ENCODE results near the gene CALCOCO1.
A peak's percentile ranks its signal among the peaks of the same experiment; 100 is the strongest.

The CALCOCO1 gene

DNA sequence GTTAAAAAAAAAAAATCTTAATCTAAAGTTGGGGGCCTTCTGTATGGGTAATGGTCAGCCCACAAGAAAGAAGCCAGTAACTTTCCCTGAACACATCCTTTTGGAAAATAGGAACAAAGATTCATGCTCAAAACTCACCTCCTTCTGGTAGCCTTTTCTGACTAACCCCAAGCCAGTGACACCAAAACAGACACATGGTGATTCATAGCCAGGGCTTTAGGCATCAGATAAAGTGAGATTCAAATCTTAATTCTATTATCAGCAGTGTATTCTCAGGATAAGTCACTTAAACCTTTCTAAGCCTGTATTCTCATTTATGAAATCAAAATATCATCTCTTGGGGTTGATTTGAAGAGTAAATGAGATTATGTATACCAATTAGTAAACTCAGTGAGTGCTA lies 56.3 kb downstream of the CALCOCO1 start:
- Histone ChIP-seq H3K9ac (ENCODE audit: low read depth in 1 of 2, low read length in 2 of 2) (no peak overlapping the region), H3K27ac (ENCODE audit: low read depth, low read length) (no peak overlapping the region), H3K9me3 (ENCODE audit: control insufficient read depth in 1 of 2, low read length in 2 of 2) (no peaks in the 10 kb centered on the region), H3K4me3 (ENCODE audit: low read depth in 1 of 2, low read length in 2 of 2) (no peak overlapping the region), H3K36me3 (ENCODE audit: control insufficient read depth in 1 of 2, insufficient read depth in 2 of 2, low read length in 2 of 2) (peaks cover 38 to 58% of the 10 kb centered on the region in 2 donors), H3K4me1 (ENCODE audit: control insufficient read depth in 1 of 2, insufficient read depth in 2 of 2, low read length in 2 of 2) (peaks cover 9 to 14% of the 10 kb centered on the region in 2 donors), H3K27me3 (ENCODE audit: control insufficient read depth in 1 of 2, insufficient read depth in 2 of 2, low read length in 2 of 2) (no peaks in the 10 kb centered on the region)

DNA sequence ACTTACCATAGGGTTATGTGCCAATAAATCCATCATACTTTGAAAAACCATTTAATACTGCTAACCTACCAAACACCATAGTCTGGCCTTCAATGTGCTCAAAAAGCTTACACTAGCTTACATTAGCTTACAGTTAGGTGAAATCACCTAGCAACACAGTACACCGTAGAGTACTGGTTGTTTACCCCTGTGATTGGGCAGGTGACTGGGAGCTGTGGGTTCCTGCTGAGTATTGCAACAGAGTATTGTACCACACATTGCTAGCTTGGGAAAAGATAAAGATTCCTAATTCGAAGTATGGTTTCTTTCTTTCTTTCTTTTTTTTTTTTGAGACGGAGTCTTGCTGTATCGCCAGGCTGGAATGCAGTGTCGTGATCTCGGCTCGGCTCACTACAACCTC lies 56.9 kb downstream of the CALCOCO1 start:
- H3K27me3 ChIP-seq (ENCODE audit: control insufficient read depth in 1 of 2, insufficient read depth in 2 of 2, low read length in 2 of 2): no peaks in the 10 kb centered on the region
- H3K4me3 ChIP-seq (ENCODE audit: low read depth in 1 of 2, low read length in 2 of 2): no peak overlapping the region
- H3K4me1 ChIP-seq (ENCODE audit: control insufficient read depth in 1 of 2, insufficient read depth in 2 of 2, low read length in 2 of 2): peaks cover 6 to 12% of the 10 kb centered on the region in 2 donors
- H3K36me3 ChIP-seq (ENCODE audit: control insufficient read depth in 1 of 2, insufficient read depth in 2 of 2, low read length in 2 of 2): peaks cover 43 to 65% of the 10 kb centered on the region in 2 donors
- no peaks in the 10 kb centered on the region for H3K9me3 ChIP-seq (ENCODE audit: control insufficient read depth in 1 of 2, low read length in 2 of 2)
- no peak overlapping the region for H3K9ac ChIP-seq (ENCODE audit: low read depth in 1 of 2, low read length in 2 of 2)
- no peak overlapping the region for H3K27ac ChIP-seq (ENCODE audit: low read depth, low read length)

DNA sequence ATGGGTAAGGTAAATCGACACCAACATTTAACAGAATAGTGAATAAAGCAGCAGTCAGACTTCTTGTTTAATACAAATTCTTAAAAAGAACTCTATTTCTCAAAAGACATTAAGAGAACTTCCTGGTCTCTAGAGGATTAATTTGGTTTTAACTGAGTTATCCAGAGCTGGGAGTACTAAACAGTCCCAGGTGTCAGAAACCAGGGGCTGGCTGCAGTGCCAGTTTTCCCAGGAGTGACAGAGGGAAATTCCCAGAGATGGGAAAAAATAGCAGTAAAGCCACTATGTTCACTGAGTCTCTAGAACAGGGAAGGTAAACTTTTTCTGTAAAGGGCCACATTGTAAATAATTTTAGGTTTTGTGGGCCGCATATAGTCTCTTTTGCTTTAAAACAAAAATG lies 60.2 kb downstream of the CALCOCO1 start:
- Histone ChIP-seq H3K4me3 (ENCODE audit: low read depth in 1 of 2, low read length in 2 of 2) (no peak overlapping the region), H3K9ac (ENCODE audit: low read depth in 1 of 2, low read length in 2 of 2) (no peak overlapping the region), H3K36me3 (ENCODE audit: control insufficient read depth in 1 of 2, insufficient read depth in 2 of 2, low read length in 2 of 2) (peaks cover 35 to 71% of the 10 kb centered on the region in 2 donors), H3K4me1 (ENCODE audit: control insufficient read depth in 1 of 2, insufficient read depth in 2 of 2, low read length in 2 of 2) (no peaks in the 10 kb centered on the region), H3K9me3 (ENCODE audit: control insufficient read depth in 1 of 2, low read length in 2 of 2) (no peaks in the 10 kb centered on the region), H3K27ac (ENCODE audit: low read depth, low read length) (no peak overlapping the region), H3K27me3 (ENCODE audit: control insufficient read depth in 1 of 2, insufficient read depth in 2 of 2, low read length in 2 of 2) (no peaks in the 10 kb centered on the region)

DNA sequence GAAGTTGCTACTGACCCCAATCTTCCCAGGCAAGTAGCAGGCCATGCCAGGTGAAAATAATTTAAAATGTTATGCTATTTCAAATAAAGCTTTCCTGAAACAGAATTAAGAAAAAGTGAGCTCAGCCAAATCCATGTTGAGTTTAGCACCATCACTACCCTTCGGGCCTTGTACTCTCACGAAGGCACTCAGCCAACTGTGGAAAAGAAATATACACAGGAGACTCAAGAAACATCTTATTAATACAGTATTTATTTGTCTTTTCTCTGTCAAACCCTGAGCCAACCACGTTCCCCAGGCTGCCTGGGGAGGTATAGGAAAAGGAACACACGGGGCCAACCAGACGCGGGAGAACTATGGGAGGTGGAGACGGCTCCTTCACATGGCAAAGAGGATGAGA lies 62.3 kb downstream of the CALCOCO1 start:
- no peak overlapping the region for H3K27ac ChIP-seq (ENCODE audit: low read depth, low read length)
- H3K9me3 ChIP-seq (ENCODE audit: control insufficient read depth in 1 of 2, low read length in 2 of 2): no peaks in the 10 kb centered on the region
- peaks cover 2 to 3% of the 10 kb centered on the region in 2 donors for H3K4me1 ChIP-seq (ENCODE audit: control insufficient read depth in 1 of 2, insufficient read depth in 2 of 2, low read length in 2 of 2)
- no peaks in the 10 kb centered on the region for H3K27me3 ChIP-seq (ENCODE audit: control insufficient read depth in 1 of 2, insufficient read depth in 2 of 2, low read length in 2 of 2)
- H3K4me3 ChIP-seq (ENCODE audit: low read depth in 1 of 2, low read length in 2 of 2): no peak overlapping the region
- peaks cover 21 to 52% of the 10 kb centered on the region in 2 donors for H3K36me3 ChIP-seq (ENCODE audit: control insufficient read depth in 1 of 2, insufficient read depth in 2 of 2, low read length in 2 of 2)
- no peak overlapping the region for H3K9ac ChIP-seq (ENCODE audit: low read depth in 1 of 2, low read length in 2 of 2)

DNA sequence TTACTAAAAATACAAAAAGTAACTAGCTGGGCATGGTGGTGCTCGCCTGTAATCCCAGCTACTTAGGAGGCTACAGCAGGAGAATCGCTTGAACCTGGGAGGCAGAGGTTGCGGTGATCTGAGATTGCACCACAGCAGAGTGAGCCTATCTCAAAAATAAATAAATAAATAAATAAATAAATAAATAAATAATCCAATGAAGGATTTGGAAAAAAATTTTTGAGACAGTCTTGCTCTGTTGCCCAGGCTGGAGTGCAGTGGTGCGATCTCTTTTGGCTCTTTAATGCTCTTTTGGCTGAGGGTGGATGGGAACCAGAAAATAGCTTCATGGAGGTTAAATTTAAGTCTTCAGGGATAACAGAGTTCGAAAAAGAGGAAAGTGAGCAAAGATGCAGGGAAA lies 63.1 kb downstream of the CALCOCO1 start:
- no peaks in the 10 kb centered on the region for H3K9me3 ChIP-seq (ENCODE audit: control insufficient read depth in 1 of 2, low read length in 2 of 2)
- no peak overlapping the region for H3K9ac ChIP-seq (ENCODE audit: low read depth in 1 of 2, low read length in 2 of 2)
- peaks cover 14 to 45% of the 10 kb centered on the region in 2 donors for H3K36me3 ChIP-seq (ENCODE audit: control insufficient read depth in 1 of 2, insufficient read depth in 2 of 2, low read length in 2 of 2)
- no peaks in the 10 kb centered on the region for H3K27me3 ChIP-seq (ENCODE audit: control insufficient read depth in 1 of 2, insufficient read depth in 2 of 2, low read length in 2 of 2)
- H3K4me3 ChIP-seq (ENCODE audit: low read depth in 1 of 2, low read length in 2 of 2): no peak overlapping the region
- no peak overlapping the region for H3K27ac ChIP-seq (ENCODE audit: low read depth, low read length)
- H3K4me1 ChIP-seq (ENCODE audit: control insufficient read depth in 1 of 2, insufficient read depth in 2 of 2, low read length in 2 of 2): peaks cover 9 to 10% of the 10 kb centered on the region in 2 donors

DNA sequence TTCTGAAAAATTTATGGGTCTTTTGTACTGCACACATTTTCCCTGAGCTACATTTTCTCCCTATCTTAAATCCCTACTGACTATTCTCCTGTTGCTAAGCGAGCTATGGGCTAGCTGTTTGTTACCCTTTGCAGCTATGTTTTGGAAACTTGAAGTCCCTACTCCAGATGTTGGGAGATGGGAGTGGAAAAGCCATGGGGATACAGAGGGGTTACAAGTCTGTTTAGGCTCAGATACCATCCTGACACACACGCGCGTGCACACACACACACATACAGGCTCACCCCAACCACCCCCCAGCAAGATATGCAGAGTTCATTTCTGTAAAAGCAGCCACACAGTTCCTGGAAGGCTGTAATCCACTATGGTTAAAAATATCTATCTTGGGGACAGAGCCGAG lies 67.2 kb downstream of the CALCOCO1 start:
- no peak overlapping the region for H3K4me3 ChIP-seq (ENCODE audit: low read depth in 1 of 2, low read length in 2 of 2)
- no peaks in the 10 kb centered on the region for H3K9me3 ChIP-seq (ENCODE audit: control insufficient read depth in 1 of 2, low read length in 2 of 2)
- peak overlapping the region in 1 of 2 donors; percentile 42 for H3K9ac ChIP-seq (ENCODE audit: low read depth in 1 of 2, low read length in 2 of 2)
- no peaks in the 10 kb centered on the region for H3K27me3 ChIP-seq (ENCODE audit: control insufficient read depth in 1 of 2, insufficient read depth in 2 of 2, low read length in 2 of 2)
- H3K36me3 ChIP-seq (ENCODE audit: control insufficient read depth in 1 of 2, insufficient read depth in 2 of 2, low read length in 2 of 2): peaks cover 0 to 16% of the 10 kb centered on the region in 2 donors
- H3K4me1 ChIP-seq (ENCODE audit: control insufficient read depth in 1 of 2, insufficient read depth in 2 of 2, low read length in 2 of 2): peaks cover 19 to 20% of the 10 kb centered on the region in 2 donors
- peak overlapping the region; percentile 59 for H3K27ac ChIP-seq (ENCODE audit: low read depth, low read length)

DNA sequence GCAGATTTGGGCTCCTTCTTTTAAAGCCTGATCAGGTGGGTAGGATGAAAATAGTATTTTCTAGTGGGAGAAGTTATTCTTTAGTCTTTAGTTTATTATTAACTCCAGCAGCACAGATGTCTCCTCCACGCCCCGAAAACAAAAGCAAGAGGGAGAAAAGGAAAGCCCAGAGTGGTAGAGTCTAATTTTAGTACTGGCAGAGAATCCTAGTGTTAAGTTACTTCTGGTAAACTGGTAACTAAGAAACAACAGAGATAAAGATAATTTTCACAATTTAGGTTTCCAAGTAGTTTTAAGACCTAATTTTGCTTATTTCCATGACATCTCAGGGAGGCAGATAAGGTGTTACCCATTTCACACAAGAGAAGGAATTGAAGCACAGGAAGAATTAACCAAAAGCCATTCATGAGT lies 67.7 kb downstream of the CALCOCO1 start:
- Histone ChIP-seq H3K4me3 (ENCODE audit: low read depth in 1 of 2, low read length in 2 of 2) (peak overlapping the region in 1 of 2 donors; percentile 18), H3K27me3 (ENCODE audit: control insufficient read depth in 1 of 2, insufficient read depth in 2 of 2, low read length in 2 of 2) (no peaks in the 10 kb centered on the region), H3K4me1 (ENCODE audit: control insufficient read depth in 1 of 2, insufficient read depth in 2 of 2, low read length in 2 of 2) (peaks cover 19 to 20% of the 10 kb centered on the region in 2 donors), H3K9ac (ENCODE audit: low read depth in 1 of 2, low read length in 2 of 2) (peak overlapping the region in 1 of 2 donors; percentile 42), H3K9me3 (ENCODE audit: control insufficient read depth in 1 of 2, low read length in 2 of 2) (no peaks in the 10 kb centered on the region), H3K36me3 (ENCODE audit: control insufficient read depth in 1 of 2, insufficient read depth in 2 of 2, low read length in 2 of 2) (peaks cover 0 to 11% of the 10 kb centered on the region in 2 donors), H3K27ac (ENCODE audit: low read depth, low read length) (peak overlapping the region; percentile 67)

DNA sequence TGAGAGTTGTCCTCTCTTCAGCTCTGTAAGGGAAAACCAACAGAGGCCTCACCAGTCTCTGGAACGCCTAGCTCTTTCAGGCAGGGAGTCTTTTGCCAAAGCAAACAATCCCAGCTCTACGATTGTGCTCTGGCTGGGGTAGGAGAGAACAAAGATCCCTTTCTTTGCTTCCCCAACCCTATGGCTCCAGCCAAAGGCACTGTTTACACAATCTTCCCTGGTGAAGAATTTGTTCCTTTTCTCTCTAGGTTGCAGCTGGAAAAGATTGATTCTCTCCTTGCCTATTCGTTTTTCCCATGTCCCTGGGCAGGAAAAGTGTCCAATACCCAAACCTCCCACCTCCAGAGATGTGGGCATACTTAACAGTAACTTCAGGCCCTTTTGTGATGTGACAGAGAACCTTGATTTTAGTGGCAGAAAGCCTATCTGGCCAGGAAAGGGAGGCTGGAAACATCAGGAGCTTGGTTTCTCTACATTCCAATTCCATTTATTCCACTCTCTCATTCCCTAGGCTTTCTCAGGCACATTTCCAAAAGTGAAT lies 68.2 kb downstream of the CALCOCO1 start:
- Histone ChIP-seq H3K36me3 (ENCODE audit: control insufficient read depth in 1 of 2, insufficient read depth in 2 of 2, low read length in 2 of 2) (peaks cover 0 to 8% of the 10 kb centered on the region in 2 donors), H3K4me3 (ENCODE audit: low read depth in 1 of 2, low read length in 2 of 2) (peak overlapping the region in 1 of 2 donors; percentile 18), H3K9me3 (ENCODE audit: control insufficient read depth in 1 of 2, low read length in 2 of 2) (no peaks in the 10 kb centered on the region), H3K4me1 (ENCODE audit: control insufficient read depth in 1 of 2, insufficient read depth in 2 of 2, low read length in 2 of 2) (peaks cover 19 to 20% of the 10 kb centered on the region in 2 donors), H3K9ac (ENCODE audit: low read depth in 1 of 2, low read length in 2 of 2) (peak overlapping the region in 1 of 2 donors; percentile 42), H3K27ac (ENCODE audit: low read depth, low read length) (peak overlapping the region; percentile 67), H3K27me3 (ENCODE audit: control insufficient read depth in 1 of 2, insufficient read depth in 2 of 2, low read length in 2 of 2) (no peaks in the 10 kb centered on the region)

Measured in duodenal mucosa (tissue), 2 donors.